ENCODE data around the gene GTPBP8. TPM values are rescaled to one million over a fixed set of nuclear protein-coding genes. Genes with fewer than 3 reads are reported as not detected.

Gene GTPBP8
- total and polyA plus RNA-seq, 2 of the 8 experiments (the other 6 are each of a cell fraction or from before 2014, with no cell fraction given) = 25.8 to 27.6 TPM

DNA sequence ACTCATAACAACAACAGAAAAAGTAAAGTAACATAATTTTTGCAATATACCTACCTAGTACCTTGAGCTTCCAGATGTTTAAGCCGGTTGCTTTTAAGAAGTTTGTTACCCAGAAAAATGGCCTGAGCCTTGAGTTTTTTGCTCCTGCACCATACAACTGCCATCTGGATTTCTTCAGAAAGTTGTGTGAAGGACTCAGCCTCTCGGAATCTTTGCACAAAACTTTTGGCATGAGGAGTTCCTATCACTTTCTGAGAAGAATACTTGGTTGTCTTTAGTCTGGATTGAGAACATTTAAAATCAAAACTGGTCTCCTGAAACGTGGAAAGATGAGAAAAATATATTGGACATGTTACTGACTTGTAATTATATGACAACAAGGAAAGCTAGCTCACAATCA lies 17.3 kb downstream of the GTPBP8 start:
- H2AFZ ChIP-seq (ENCODE audit: low read length) = no peak overlapping the region
- no peak overlapping the region for H2BK120ac ChIP-seq (replicated peaks; ENCODE audit: low read depth, low read length)
- no peak overlapping the region for H2BK12ac ChIP-seq (ENCODE audit: low read depth, low read length)
- no peak overlapping the region for H4K8ac ChIP-seq (ENCODE audit: extremely low read depth, insufficient read depth, low read length)
- H3K14ac ChIP-seq (ENCODE audit: insufficient read length) = no peak overlapping the region
- peaks cover 0 to 30% of the 10 kb centered on the region in 2 experiments; a peak in 2 of 4 replicates for H3K79me2 ChIP-seq (ENCODE audit: control insufficient read depth in 1 of 2, insufficient read depth in 2 of 2, low read length in 2 of 2)
- no peak overlapping the region for H3K4me2 ChIP-seq (ENCODE audit: insufficient read depth in 1 of 2, low read depth in 2 of 2, low read length in 2 of 2)
- no peak overlapping the region for H3K27ac ChIP-seq (ENCODE audit: low read depth, low read length)
- no peak overlapping the region for H3K18ac ChIP-seq (ENCODE audit: extremely low read depth, low read length)
- CTCF ChIA-PET (ENCODE audit: partially characterized antibody) = interaction anchor here (0.8 to 1.7 kb wide), 3 partner anchors 29 to 365 kb away, joined by 3 to 5 read pairs (median 4); no protein-coding TSS in a partner anchor
- no peak overlapping the region for H3K4ac ChIP-seq (replicated peaks; ENCODE audit: insufficient read length, low read depth, low read length)
- no peak overlapping the region for H2BK5ac ChIP-seq (ENCODE audit: low read depth, low read length)
- POLR2A ChIA-PET (ENCODE audit: partially characterized antibody) = interaction anchor here (3.3 kb wide), 1 partner anchor 11 kb away, joined by 13 read pairs; a partner anchor contains a TSS
- no peaks in the 10 kb centered on the region for H3K23me2 ChIP-seq (ENCODE audit: low read depth, low read length)
- H3K9me3 ChIP-seq (ENCODE audit: insufficient read depth in 2 of 2, low read depth in 1 of 2, low read length in 1 of 2) = no peaks in the 10 kb centered on the region
- FAIRE-seq = no peak
- H3K56ac ChIP-seq (replicated peaks; ENCODE audit: insufficient read length, low read depth, low read length) = no peak overlapping the region
- H3K23ac ChIP-seq (ENCODE audit: insufficient read length) = no peak overlapping the region
- no peaks in the 10 kb centered on the region for H3K79me1 ChIP-seq (ENCODE audit: low read depth, low read length)
- no peak overlapping the region for H4K5ac ChIP-seq (ENCODE audit: insufficient read length, low read depth, low read length)
- no peaks in the 10 kb centered on the region for H3K27me3 ChIP-seq (replicated peaks in 1 of 4; ENCODE audit: control insufficient read depth in 3 of 4, extremely low read depth in 1 of 4, insufficient read depth in 3 of 4, low read length in 3 of 4)
- TF ChIP-seq BRCA1 (IDR thresholded peaks at IDR 0.05; ENCODE audit: low read depth, low read length) (no peak), YY1 (IDR thresholded peaks at IDR 0.05; ENCODE audit: low read depth, low read length) (no peak), CBX5 (IDR thresholded peaks at IDR 0.05; ENCODE audit: low read depth, low read length) (no peak), NRF1 (IDR thresholded peaks at IDR 0.05; ENCODE audit: low read depth, low read length) (no peak), CHD1 (IDR thresholded peaks at IDR 0.05; ENCODE audit: low read depth, low read length) (no peak), TEAD4 (IDR thresholded peaks at IDR 0.05; ENCODE audit: low read depth, low read length) (no peak), EGR1 (IDR thresholded peaks at IDR 0.05; ENCODE audit: borderline replicate concordance, low read depth, low read length) (no peak), MAFK (IDR thresholded peaks at IDR 0.05; ENCODE audit: low read depth, low read length) (no peak), CTBP2 (IDR thresholded peaks at IDR 0.05; ENCODE audit: borderline replicate concordance, insufficient read depth, insufficient read length, low read length) (no peak), NANOG (IDR thresholded peaks at IDR 0.05; ENCODE audit: insufficient read depth, low read depth, low read length, poor library complexity, severe bottlenecking) (no peak), RXRA (IDR thresholded peaks at IDR 0.05; ENCODE audit: insufficient read depth, low read depth, low read length) (no peak)
- no peaks in the 10 kb centered on the region for H3K4me1 ChIP-seq (replicated peaks in 1 of 4; ENCODE audit: control insufficient read depth in 3 of 4, insufficient read depth in 4 of 4, low read length in 3 of 4)
- H2AK5ac ChIP-seq (ENCODE audit: low read depth, low read length) = no peak overlapping the region
- 91% methylated on average over 3 of the region's 3 CpGs; no CpG with 5 or more reads in 1 of the 2 experiments for WGBS, 2 experiments (ENCODE audit: extremely low coverage in 1 of 2, insufficient coverage in 1 of 2, insufficient read length in 1 of 2, insufficient replicate concordance in 2 of 2, low coverage in 1 of 2, low lambda C conversion rate in 2 of 2, missing lambda C conversion rate in 1 of 2)
- no peak overlapping the region for H2BK15ac ChIP-seq (ENCODE audit: low read length)
- H3K4me3 ChIP-seq (ENCODE audit: extremely low read depth in 1 of 4, insufficient read depth in 2 of 4, low read depth in 3 of 4, low read length in 4 of 4) = no peak overlapping the region
- H3K9ac ChIP-seq (replicated peaks in 1 of 4; ENCODE audit: extremely low read depth in 1 of 4, low read depth in 3 of 4, low read length in 3 of 4) = no peak overlapping the region
- peaks cover 18 to 86% (median 53%) of the 10 kb centered on the region in 4 experiments for H3K36me3 ChIP-seq (ENCODE audit: control insufficient read depth in 2 of 4, insufficient read depth in 4 of 4, low read length in 3 of 4)
- no peak overlapping the region for H2BK20ac ChIP-seq (ENCODE audit: low read length)
- no peak for DNase-seq (ENCODE audit: low read depth in 1 of 2, low spot score in 2 of 2)
- H4K91ac ChIP-seq (replicated peaks; ENCODE audit: insufficient read length, low read length) = no peak overlapping the region
- H4K20me1 ChIP-seq (replicated peaks in 1 of 2; ENCODE audit: control insufficient read depth in 1 of 2, insufficient read depth in 2 of 2, low read length in 2 of 2) = peaks cover 0 to 1% of the 10 kb centered on the region in 2 experiments
